ENCODE measurements around the gene SEMA3A. TPM values are rescaled to one million over a fixed set of nuclear protein-coding genes. Genes with fewer than 3 reads are reported as not detected.

Gene SEMA3A
- total RNA-seq, 1 experiment from 2014 or later, result 14.2 TPM

- RAD21 ChIA-PET (ENCODE audit: low non-redundant PET in 1 of 2, low total read pairs in 2 of 2, uncharacterized antibody in 2 of 2, unreplicated experiment in 2 of 2), result no interaction called here
- Histone ChIP-seq H3K9ac (ENCODE audit: low read length) (no peak overlapping the region), H3K36me3 (ENCODE audit: control insufficient read depth in 1 of 2, insufficient read depth in 2 of 2, low read length in 2 of 2) (no peaks in the 10 kb centered on the region), H3K4me3 (replicated peaks in 1 of 2; ENCODE audit: low read depth in 1 of 2, low read length in 2 of 2) (no peak overlapping the region), H3K4me1 (ENCODE audit: control insufficient read depth in 1 of 2, insufficient read depth in 2 of 2, low read length in 2 of 2) (peaks cover 2 to 8% of the 10 kb centered on the region in 2 experiments; a peak in 3 of 4 replicates), H4K20me1 (ENCODE audit: insufficient read depth) (no peaks in the 10 kb centered on the region), H2AFZ (ENCODE audit: low read depth, low read length, poor library complexity, severe bottlenecking) (no peak overlapping the region), H3K9me2 (ENCODE audit: insufficient read depth) (no peaks in the 10 kb centered on the region), H3K4me2 (ENCODE audit: low read length) (no peak overlapping the region), H3K27me3 (ENCODE audit: insufficient read depth, low read length) (no peaks in the 10 kb centered on the region), H3K9me3 (ENCODE audit: control insufficient read depth in 1 of 2, insufficient read depth in 1 of 2, low read depth in 1 of 2, low read length in 2 of 2) (no peaks in the 10 kb centered on the region), H3K27ac (ENCODE audit: low read depth, low read length) (no peak overlapping the region), H3K79me2 (ENCODE audit: insufficient read depth, low read length) (no peaks in the 10 kb centered on the region)
- BruUV-seq (replicated peaks), result no TSS peak
- intact Hi-C loops (cut with micrococcal nuclease), result no loop called here
- POLR2A ChIA-PET, result no interaction called here
- TF ChIP-seq ATF3 (IDR thresholded peaks at IDR 0.05), result no peak
- no peak for TF ChIP-seq ELF1 (IDR thresholded peaks at IDR 0.05; ENCODE audit: borderline replicate concordance, low read depth)
- no peak for TF ChIP-seq CBX3 (IDR thresholded peaks at IDR 0.05; ENCODE audit: low read depth)
- TF ChIP-seq SRF (IDR thresholded peaks at IDR 0.05; ENCODE audit: low read depth), result no peak
- no peak for TF ChIP-seq REST (IDR thresholded peaks at IDR 0.05; ENCODE audit: low read depth)
- no peak for TF ChIP-seq YY1 (IDR thresholded peaks at IDR 0.05; ENCODE audit: extremely low read depth, insufficient replicate concordance, low read depth, low read length)
- no peak for TF ChIP-seq ZFX (IDR thresholded peaks at IDR 0.05)
- no peak for TF ChIP-seq MAX (IDR thresholded peaks at IDR 0.05)
- TF ChIP-seq POLR2AphosphoS5 (IDR thresholded peaks at IDR 0.05; ENCODE audit: low read depth, low read length), result no peak
- TF ChIP-seq EZH2phosphoT487 (IDR thresholded peaks at IDR 0.05; ENCODE audit: borderline replicate concordance), result no peak
- TF ChIP-seq, protein P1, sequence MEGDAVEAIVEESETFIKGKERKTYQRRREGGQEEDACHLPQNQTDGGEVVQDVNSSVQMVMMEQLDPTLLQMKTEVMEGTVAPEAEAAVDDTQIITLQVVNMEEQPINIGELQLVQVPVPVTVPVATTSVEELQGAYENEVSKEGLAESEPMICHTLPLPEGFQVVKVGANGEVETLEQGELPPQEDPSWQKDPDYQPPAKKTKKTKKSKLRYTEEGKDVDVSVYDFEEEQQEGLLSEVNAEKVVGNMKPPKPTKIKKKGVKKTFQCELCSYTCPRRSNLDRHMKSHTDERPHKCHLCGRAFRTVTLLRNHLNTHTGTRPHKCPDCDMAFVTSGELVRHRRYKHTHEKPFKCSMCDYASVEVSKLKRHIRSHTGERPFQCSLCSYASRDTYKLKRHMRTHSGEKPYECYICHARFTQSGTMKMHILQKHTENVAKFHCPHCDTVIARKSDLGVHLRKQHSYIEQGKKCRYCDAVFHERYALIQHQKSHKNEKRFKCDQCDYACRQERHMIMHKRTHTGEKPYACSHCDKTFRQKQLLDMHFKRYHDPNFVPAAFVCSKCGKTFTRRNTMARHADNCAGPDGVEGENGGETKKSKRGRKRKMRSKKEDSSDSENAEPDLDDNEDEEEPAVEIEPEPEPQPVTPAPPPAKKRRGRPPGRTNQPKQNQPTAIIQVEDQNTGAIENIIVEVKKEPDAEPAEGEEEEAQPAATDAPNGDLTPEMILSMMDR (IDR thresholded peaks at IDR 0.05 in 2 of 3, conservative IDR thresholded peaks at IDR 0.05 in 1 of 3; ENCODE audit: borderline replicate concordance in 1 of 3, insufficient read depth in 1 of 3, low read depth in 2 of 3, low read length in 2 of 3), result no peak
- no peak for TF ChIP-seq RAD21 (IDR thresholded peaks at IDR 0.05; ENCODE audit: low read depth)
- no peak for TF ChIP-seq CEBPB (IDR thresholded peaks at IDR 0.05; ENCODE audit: low read depth)
- no peak for TF ChIP-seq EGR1 (IDR thresholded peaks at IDR 0.05; ENCODE audit: low read depth)
- TF ChIP-seq SIN3A (IDR thresholded peaks at IDR 0.05; ENCODE audit: low read depth), result no peak
- TF ChIP-seq, protein P2, sequence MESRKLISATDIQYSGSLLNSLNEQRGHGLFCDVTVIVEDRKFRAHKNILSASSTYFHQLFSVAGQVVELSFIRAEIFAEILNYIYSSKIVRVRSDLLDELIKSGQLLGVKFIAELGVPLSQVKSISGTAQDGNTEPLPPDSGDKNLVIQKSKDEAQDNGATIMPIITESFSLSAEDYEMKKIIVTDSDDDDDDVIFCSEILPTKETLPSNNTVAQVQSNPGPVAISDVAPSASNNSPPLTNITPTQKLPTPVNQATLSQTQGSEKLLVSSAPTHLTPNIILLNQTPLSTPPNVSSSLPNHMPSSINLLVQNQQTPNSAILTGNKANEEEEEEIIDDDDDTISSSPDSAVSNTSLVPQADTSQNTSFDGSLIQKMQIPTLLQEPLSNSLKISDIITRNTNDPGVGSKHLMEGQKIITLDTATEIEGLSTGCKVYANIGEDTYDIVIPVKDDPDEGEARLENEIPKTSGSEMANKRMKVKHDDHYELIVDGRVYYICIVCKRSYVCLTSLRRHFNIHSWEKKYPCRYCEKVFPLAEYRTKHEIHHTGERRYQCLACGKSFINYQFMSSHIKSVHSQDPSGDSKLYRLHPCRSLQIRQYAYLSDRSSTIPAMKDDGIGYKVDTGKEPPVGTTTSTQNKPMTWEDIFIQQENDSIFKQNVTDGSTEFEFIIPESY (IDR thresholded peaks at IDR 0.05; ENCODE audit: extremely low read depth, insufficient replicate concordance, low read length), result no peak
- no peak for TF ChIP-seq EZH2 (IDR thresholded peaks at IDR 0.05)
- DNase-seq (ENCODE audit: low read depth, low spot score), result no peak
- ATAC-seq, result no peak
- CTCF ChIA-PET, result no interaction called here
Measured at GRCh38 chr7:84085998-84086397, 108.6 kb downstream of the SEMA3A start.
